Erythroblast (primary cell): ENCODE measurements around the gene N4BP2L2.

Experiments used
- GATA1 ChIP-seq: IDR thresholded peaks from 2 replicates; pipeline ENCODE4 v1.6.1; 2011; ENCODE audit warnings: low read depth, mild to moderate bottlenecking, control low read depth, low read length, moderate library complexity
- POLR2A ChIP-seq: IDR thresholded peaks from 2 replicates; pipeline ENCODE4 v1.6.1; 2011; ENCODE audit warnings: mild to moderate bottlenecking, low read length

GRCh38 chr13:32582281-32582680 lies 43.7 kb upstream of the N4BP2L2 start:
- TF ChIP-seq POLR2A: no peak
- no peak for TF ChIP-seq GATA1
